GM18511 (cell line): ENCODE results near the gene CEP128.

Experiments
- ATAC-seq: cut with Tn5 transposase; IDR thresholded peaks from one replicate; pipeline ENCODE4 v1.9.1; 2021; ENCODE audit warnings: mild to moderate bottlenecking, moderate library complexity; ENCODE audit not compliant: unreplicated experiment

The CEP128 gene

GRCh38 chr14:80498533-80498932 lies 443.0 kb downstream of the CEP128 start:
- ATAC-seq = no peak

GRCh38 chr14:80496090-80496489 lies 445.4 kb downstream of the CEP128 start:
- ATAC-seq = no peak

GRCh38 chr14:80494769-80495168 lies 446.8 kb downstream of the CEP128 start:
- ATAC-seq = no peak

GRCh38 chr14:80493620-80494019 lies 447.9 kb downstream of the CEP128 start:
- no peak for ATAC-seq

- no peak for ATAC-seq
These were observed 449.9 kb downstream of the CEP128 start for GRCh38 chr14:80491650-80492049.

GRCh38 chr14:80491131-80491530 lies 450.4 kb downstream of the CEP128 start:
- peak; percentile 98 for ATAC-seq

- ATAC-seq = no peak
These were observed 452.0 kb downstream of the CEP128 start for GRCh38 chr14:80489513-80489912.

GRCh38 chr14:80485764-80486163 lies 455.8 kb downstream of the CEP128 start:
- ATAC-seq = no peak

- ATAC-seq = no peak
These were observed 458.2 kb downstream of the CEP128 start for GRCh38 chr14:80483331-80483730.

GRCh38 chr14:80477388-80478160 lies 464.0 kb downstream of the CEP128 start:
- no peak for ATAC-seq

GRCh38 chr14:80475074-80475473 lies 466.5 kb downstream of the CEP128 start:
- ATAC-seq = no peak

- ATAC-seq = no peak
These were observed 473.0 kb downstream of the CEP128 start for GRCh38 chr14:80468331-80469122.

GRCh38 chr14:80465546-80466220 lies 475.9 kb downstream of the CEP128 start:
- no peak for ATAC-seq

GRCh38 chr14:80464531-80465149 lies 476.9 kb downstream of the CEP128 start:
- no peak for ATAC-seq

GRCh38 chr14:80456209-80456608 lies 485.3 kb downstream of the CEP128 start:
- ATAC-seq = no peak

GRCh38 chr14:80455031-80455430 lies 486.5 kb downstream of the CEP128 start:
- peak; percentile 55 for ATAC-seq

- ATAC-seq = no peak
These were observed 493.3 kb downstream of the CEP128 start for GRCh38 chr14:80448267-80448666.

GRCh38 chr14:80447392-80447791 lies 494.1 kb downstream of the CEP128 start:
- ATAC-seq = no peak
